HepG2 (cell line): Measurements from ENCODE around the gene YTHDF1. TPM values are rescaled to one million over a fixed set of nuclear protein-coding genes. Genes with fewer than 3 reads are reported as not detected.

Experiments
- IRF1 ChIP-seq: sonication (generic); formaldehyde crosslinking; IDR thresholded peaks from 2 replicates; pipeline ENCODE4 v1.4.0; 2020; ENCODE audit warnings: low read depth, mild to moderate bottlenecking, missing genetic modification reagents
- IRF9 ChIP-seq: sonication (generic); formaldehyde crosslinking; IDR thresholded peaks from 2 replicates; pipeline ENCODE4 v1.8.0; 2022; ENCODE audit warnings: missing genetic modification reagents, mild to moderate bottlenecking, borderline replicate concordance
- LBX2 ChIP-seq: sonication (generic); formaldehyde crosslinking; IDR thresholded peaks from 2 replicates; pipeline ENCODE4 v1.5.0; 2020; ENCODE audit warnings: missing genetic modification reagents, mild to moderate bottlenecking, borderline replicate concordance
- PATZ1 ChIP-seq: sonication (generic); formaldehyde crosslinking; IDR thresholded peaks from 2 replicates; pipeline ENCODE4 v1.4.0; 2020; ENCODE audit warnings: missing genetic modification reagents
- SCMH1 ChIP-seq: sonication (generic); formaldehyde crosslinking; IDR thresholded peaks from 2 replicates; pipeline ENCODE4 v1.9.0; 2021; ENCODE audit warnings: missing genetic modification reagents, mild to moderate bottlenecking, borderline replicate concordance
- SKI ChIP-seq: fragments of 450-650 bp; IDR thresholded peaks from one replicate; pipeline ENCODE4 v1.6.1; 2018; ENCODE audit warnings: mild to moderate bottlenecking; ENCODE audit not compliant: partially characterized antibody
- SNAPC5 ChIP-seq: sonication (generic); formaldehyde crosslinking; IDR thresholded peaks from 2 replicates; pipeline ENCODE4 v1.8.1; 2023; ENCODE audit warnings: mild to moderate bottlenecking, missing genetic modification reagents, borderline replicate concordance
- ZNF770 ChIP-seq: sonication (generic); formaldehyde crosslinking; IDR thresholded peaks from 2 replicates; pipeline ENCODE4 v1.5.0; 2020; ENCODE audit warnings: mild to moderate bottlenecking, missing genetic modification reagents
- polyA plus RNA-seq, 8 experiments: library from polyadenylated mRNA; depleted of rRNA in 3 of 8; stranded (reverse) in 7 of 8; unstranded in 1 of 8; fragments of >200 nt; fragmentation: Illumina TruSeq in 4 of 8; extraction: Trizol in 4 of 8; gene quantifications; 2 replicates each; pipeline versions ENCODE4 v1.2.1 to v1.2.3, GENCODE V29; 2011 to 2016; ENCODE audit warnings: low read depth in 4 of 8, missing spikeins in 1 of 8, mixed read lengths in 1 of 8; ENCODE audit not compliant: insufficient read depth in 1 of 8
- total RNA-seq, 5 experiments: library from RNA; depleted of rRNA; stranded (reverse); fragments of >200 nt; fragmentation: Illumina TruSeq; extraction: Trizol; gene quantifications; 2 replicates each; pipeline ENCODE4 v1.2.3, GENCODE V29; 2016; ENCODE audit warnings: low read depth in 1 of 5
- TF ChIP-seq, protein P1 (sequence below): sonication (generic); formaldehyde crosslinking; IDR thresholded peaks from 2 replicates; pipeline ENCODE4 v1.4.0; 2020; ENCODE audit warnings: missing genetic modification reagents
- TF ChIP-seq, protein P2 (sequence below): sonication (generic); formaldehyde crosslinking; IDR thresholded peaks from 2 replicates; pipeline ENCODE4 v1.5.1; 2020; ENCODE audit warnings: mild to moderate bottlenecking, missing genetic modification reagents, moderate library complexity

The YTHDF1 gene
- total and polyA plus RNA-seq, 2 of the 13 experiments (the other 11 are each of a cell fraction or from before 2014, with no cell fraction given): 34.5 to 37.7 TPM

- no peak for TF ChIP-seq IRF9
- no peak for TF ChIP-seq ZNF770
- no peak for TF ChIP-seq PATZ1 (CRISPR knock-in tag)
- TF ChIP-seq, protein P1, sequence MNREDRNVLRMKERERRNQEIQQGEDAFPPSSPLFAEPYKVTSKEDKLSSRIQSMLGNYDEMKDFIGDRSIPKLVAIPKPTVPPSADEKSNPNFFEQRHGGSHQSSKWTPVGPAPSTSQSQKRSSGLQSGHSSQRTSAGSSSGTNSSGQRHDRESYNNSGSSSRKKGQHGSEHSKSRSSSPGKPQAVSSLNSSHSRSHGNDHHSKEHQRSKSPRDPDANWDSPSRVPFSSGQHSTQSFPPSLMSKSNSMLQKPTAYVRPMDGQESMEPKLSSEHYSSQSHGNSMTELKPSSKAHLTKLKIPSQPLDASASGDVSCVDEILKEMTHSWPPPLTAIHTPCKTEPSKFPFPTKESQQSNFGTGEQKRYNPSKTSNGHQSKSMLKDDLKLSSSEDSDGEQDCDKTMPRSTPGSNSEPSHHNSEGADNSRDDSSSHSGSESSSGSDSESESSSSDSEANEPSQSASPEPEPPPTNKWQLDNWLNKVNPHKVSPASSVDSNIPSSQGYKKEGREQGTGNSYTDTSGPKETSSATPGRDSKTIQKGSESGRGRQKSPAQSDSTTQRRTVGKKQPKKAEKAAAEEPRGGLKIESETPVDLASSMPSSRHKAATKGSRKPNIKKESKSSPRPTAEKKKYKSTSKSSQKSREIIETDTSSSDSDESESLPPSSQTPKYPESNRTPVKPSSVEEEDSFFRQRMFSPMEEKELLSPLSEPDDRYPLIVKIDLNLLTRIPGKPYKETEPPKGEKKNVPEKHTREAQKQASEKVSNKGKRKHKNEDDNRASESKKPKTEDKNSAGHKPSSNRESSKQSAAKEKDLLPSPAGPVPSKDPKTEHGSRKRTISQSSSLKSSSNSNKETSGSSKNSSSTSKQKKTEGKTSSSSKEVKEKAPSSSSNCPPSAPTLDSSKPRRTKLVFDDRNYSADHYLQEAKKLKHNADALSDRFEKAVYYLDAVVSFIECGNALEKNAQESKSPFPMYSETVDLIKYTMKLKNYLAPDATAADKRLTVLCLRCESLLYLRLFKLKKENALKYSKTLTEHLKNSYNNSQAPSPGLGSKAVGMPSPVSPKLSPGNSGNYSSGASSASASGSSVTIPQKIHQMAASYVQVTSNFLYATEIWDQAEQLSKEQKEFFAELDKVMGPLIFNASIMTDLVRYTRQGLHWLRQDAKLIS (CRISPR knock-in tag): no peak
- no peak for TF ChIP-seq SKI
- TF ChIP-seq, protein P2, sequence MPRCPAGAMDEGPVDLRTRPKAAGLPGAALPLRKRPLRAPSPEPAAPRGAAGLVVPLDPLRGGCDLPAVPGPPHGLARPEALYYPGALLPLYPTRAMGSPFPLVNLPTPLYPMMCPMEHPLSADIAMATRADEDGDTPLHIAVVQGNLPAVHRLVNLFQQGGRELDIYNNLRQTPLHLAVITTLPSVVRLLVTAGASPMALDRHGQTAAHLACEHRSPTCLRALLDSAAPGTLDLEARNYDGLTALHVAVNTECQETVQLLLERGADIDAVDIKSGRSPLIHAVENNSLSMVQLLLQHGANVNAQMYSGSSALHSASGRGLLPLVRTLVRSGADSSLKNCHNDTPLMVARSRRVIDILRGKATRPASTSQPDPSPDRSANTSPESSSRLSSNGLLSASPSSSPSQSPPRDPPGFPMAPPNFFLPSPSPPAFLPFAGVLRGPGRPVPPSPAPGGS (CRISPR knock-in tag): no peak
- TF ChIP-seq LBX2 (CRISPR knock-in tag): no peak
- no peak for TF ChIP-seq SCMH1
- no peak for TF ChIP-seq IRF1 (CRISPR knock-in tag)
- no peak for TF ChIP-seq SNAPC5 (CRISPR knock-in tag)
These were observed 59.7 kb downstream of the YTHDF1 start (continued) for GRCh38 chr20:63156221-63156671.
